Transverse colon (tissue), 4 donors: ENCODE results near the gene DISC1.

Source experiments
- EP300 ChIP-seq: sonication (generic); formaldehyde crosslinking; IDR thresholded peaks from one replicate; pipeline ENCODE4 v1.6.1; 2017; ENCODE audit warnings: antibody characterized with exemption, low read depth
- POLR2A ChIP-seq: fragments of 450-650 bp; IDR thresholded peaks from one replicate; pipeline ENCODE4 v1.6.1; 2016; ENCODE audit warnings: antibody characterized with exemption, mild to moderate bottlenecking, moderate library complexity
- POLR2AphosphoS5 ChIP-seq, 3 donors: sonication (generic); formaldehyde crosslinking; IDR thresholded peaks; one replicate each; pipeline ENCODE4 v1.6.1; 2016; ENCODE audit warnings: antibody characterized with exemption in 3 of 3
- TF ChIP-seq, protein P1 (sequence below), 5 experiments: fragments of 200-600 bp in 3 of 5; fragments of 450-650 bp in 2 of 5; sonication (generic) in 3 of 5; IDR thresholded peaks; 1 replicate in 2 of 5; 2 replicates in 3 of 5; pipeline ENCODE4 v1.5.1; 2016 to 2017; ENCODE audit warnings: antibody characterized with exemption in 5 of 5, inconsistent platforms in 3 of 5, mild to moderate bottlenecking in 2 of 5, moderate library complexity in 1 of 5

DNA sequence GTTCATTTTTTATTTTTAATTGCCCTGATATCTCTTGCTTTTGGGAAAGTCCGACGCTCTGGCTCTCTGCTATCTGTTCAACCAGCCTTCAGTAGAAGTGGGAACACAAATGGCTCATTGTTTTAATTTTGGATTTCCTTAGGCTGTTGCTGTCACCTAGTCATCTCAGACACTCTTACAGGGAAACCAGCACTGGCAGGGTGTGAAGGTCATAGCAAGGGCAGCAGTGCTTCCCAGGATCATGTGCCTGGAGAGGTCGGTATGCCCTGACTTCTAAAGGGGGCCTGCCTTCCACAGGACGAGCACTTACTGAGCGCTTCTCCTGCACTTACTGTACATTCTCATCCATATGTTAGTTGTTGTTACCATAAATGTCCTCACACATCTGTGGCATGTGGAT is 224.2 kb downstream of the DISC1 start:
- no peak for TF ChIP-seq POLR2AphosphoS5 (IDR thresholded peaks at IDR 0.05)
- TF ChIP-seq, protein P1, sequence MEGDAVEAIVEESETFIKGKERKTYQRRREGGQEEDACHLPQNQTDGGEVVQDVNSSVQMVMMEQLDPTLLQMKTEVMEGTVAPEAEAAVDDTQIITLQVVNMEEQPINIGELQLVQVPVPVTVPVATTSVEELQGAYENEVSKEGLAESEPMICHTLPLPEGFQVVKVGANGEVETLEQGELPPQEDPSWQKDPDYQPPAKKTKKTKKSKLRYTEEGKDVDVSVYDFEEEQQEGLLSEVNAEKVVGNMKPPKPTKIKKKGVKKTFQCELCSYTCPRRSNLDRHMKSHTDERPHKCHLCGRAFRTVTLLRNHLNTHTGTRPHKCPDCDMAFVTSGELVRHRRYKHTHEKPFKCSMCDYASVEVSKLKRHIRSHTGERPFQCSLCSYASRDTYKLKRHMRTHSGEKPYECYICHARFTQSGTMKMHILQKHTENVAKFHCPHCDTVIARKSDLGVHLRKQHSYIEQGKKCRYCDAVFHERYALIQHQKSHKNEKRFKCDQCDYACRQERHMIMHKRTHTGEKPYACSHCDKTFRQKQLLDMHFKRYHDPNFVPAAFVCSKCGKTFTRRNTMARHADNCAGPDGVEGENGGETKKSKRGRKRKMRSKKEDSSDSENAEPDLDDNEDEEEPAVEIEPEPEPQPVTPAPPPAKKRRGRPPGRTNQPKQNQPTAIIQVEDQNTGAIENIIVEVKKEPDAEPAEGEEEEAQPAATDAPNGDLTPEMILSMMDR (IDR thresholded peaks at IDR 0.05): no peak
- TF ChIP-seq POLR2A: no peak
- no peak for TF ChIP-seq EP300
